ENCODE data around the gene STIP1. TPM values are rescaled to one million over a fixed set of nuclear protein-coding genes. Genes with fewer than 3 reads are reported as not detected.
A peak's percentile ranks its signal among the peaks of the same experiment; 100 is the strongest.

The STIP1 gene
- total and polyA plus RNA-seq, 9 of the 15 experiments (the other 6 are each of a cell fraction or from before 2014, with no cell fraction given), result 58.1 to 465 (median 346) TPM

DNA sequence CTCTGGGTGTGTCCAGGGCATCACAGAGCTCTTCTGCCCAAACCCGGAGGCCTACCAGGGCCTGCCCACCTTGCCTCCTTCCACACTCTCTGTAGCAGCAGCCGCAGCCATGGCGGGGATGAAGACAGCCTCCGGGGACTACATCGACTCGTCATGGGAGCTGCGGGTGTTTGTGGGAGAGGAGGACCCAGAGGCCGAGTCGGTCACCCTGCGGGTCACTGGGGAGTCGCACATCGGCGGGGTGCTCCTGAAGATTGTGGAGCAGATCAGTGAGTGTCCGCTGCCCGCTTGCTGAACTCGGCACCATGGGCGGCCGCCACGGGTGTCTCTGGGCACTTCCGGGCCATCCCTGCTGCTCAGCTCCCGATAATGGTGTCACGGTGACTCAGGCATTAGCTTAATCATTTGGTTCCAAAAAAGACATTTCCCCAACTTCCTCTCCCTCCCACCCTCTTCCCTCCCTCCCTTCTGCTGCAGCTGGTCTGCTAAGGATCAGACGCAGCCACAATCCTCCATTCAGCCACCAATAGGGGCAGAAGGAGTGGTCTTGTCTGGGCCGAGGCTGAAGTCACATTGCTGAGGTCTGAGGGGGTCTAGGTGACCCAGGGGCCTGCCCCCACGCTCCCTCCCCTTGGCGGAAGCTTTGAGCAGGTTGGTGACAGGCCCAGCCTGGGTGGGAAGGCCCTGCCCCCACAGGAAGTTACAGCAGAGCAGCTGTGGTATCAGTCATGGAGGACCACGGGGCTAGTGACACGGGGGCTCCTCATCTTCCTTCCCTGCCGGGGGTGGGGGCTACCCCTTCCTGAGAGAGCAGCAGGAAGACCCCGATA lies 21.5 kb downstream of the STIP1 start (continued):
- TF ChIP-seq TFE3 (CRISPR knock-in tag; IDR thresholded peaks at IDR 0.05) (no peak; the same call in 1 of the 2 replicates), KDM5B (IDR thresholded peaks at IDR 0.05; ENCODE audit: insufficient replicate concordance, low read depth, low read length) (peak; percentile 45), ZFP1 (CRISPR knock-in tag; IDR thresholded peaks at IDR 0.05) (no peak), PYGO2 (tag; IDR thresholded peaks at IDR 0.05) (0 out of 2 replicates have a peak, but pooled peaks have one; percentile 47), SAP30 (IDR thresholded peaks at IDR 0.05; ENCODE audit: borderline replicate concordance, insufficient read depth, low read depth, low read length, poor library complexity, severe bottlenecking) (no peak), FOXP1 (CRISPR knock-in tag; IDR thresholded peaks at IDR 0.05) (no peak), FOXJ2 (tag; IDR thresholded peaks at IDR 0.05) (0 out of 2 replicates have a peak, but pooled peaks have one; percentile 52), STAT6 (CRISPR knock-in tag; IDR thresholded peaks at IDR 0.05) (peak; percentile 86), CTCFL (IDR thresholded peaks at IDR 0.05; ENCODE audit: borderline replicate concordance, insufficient read depth, low read depth, low read length, poor library complexity, severe bottlenecking) (no peak), SLC30A9 (CRISPR knock-in tag; IDR thresholded peaks at IDR 0.05) (no peak), GATAD2B (IDR thresholded peaks at IDR 0.05; ENCODE audit: borderline replicate concordance) (no peak; the same call in 1 of the 2 replicates), MAFK (IDR thresholded peaks at IDR 0.05; ENCODE audit: low read length) (peak; percentile 84)
- TF ChIP-seq, protein P1, sequence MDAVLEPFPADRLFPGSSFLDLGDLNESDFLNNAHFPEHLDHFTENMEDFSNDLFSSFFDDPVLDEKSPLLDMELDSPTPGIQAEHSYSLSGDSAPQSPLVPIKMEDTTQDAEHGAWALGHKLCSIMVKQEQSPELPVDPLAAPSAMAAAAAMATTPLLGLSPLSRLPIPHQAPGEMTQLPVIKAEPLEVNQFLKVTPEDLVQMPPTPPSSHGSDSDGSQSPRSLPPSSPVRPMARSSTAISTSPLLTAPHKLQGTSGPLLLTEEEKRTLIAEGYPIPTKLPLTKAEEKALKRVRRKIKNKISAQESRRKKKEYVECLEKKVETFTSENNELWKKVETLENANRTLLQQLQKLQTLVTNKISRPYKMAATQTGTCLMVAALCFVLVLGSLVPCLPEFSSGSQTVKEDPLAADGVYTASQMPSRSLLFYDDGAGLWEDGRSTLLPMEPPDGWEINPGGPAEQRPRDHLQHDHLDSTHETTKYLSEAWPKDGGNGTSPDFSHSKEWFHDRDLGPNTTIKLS (IDR thresholded peaks at IDR 0.05; ENCODE audit: borderline replicate concordance, low read depth), result peak; percentile 42; the same call in 1 of the 2 replicates
- TF ChIP-seq, protein P2, sequence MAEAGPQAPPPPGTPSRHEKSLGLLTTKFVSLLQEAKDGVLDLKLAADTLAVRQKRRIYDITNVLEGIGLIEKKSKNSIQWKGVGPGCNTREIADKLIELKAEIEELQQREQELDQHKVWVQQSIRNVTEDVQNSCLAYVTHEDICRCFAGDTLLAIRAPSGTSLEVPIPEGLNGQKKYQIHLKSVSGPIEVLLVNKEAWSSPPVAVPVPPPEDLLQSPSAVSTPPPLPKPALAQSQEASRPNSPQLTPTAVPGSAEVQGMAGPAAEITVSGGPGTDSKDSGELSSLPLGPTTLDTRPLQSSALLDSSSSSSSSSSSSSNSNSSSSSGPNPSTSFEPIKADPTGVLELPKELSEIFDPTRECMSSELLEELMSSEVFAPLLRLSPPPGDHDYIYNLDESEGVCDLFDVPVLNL (CRISPR knock-in tag; IDR thresholded peaks at IDR 0.05; ENCODE audit: low read depth), result no peak
